K562 (cell line): Measurements from ENCODE around the gene PSMC3IP. TPM values are rescaled to one million over a fixed set of nuclear protein-coding genes. Genes with fewer than 3 reads are reported as not detected.

Experiments used
- CBX3 ChIP-seq, 2 experiments: IDR thresholded peaks; 1 replicate in 1 of 2; 2 replicates in 1 of 2; pipeline ENCODE4 v1.6.1; 2012; ENCODE audit warnings: inconsistent platforms in 2 of 2, low read length in 2 of 2, borderline replicate concordance in 1 of 2, control low read depth in 1 of 2
- DPF2 ChIP-seq: fragments of 450-650 bp; IDR thresholded peaks from 2 replicates; pipeline ENCODE4 v1.6.1; 2016
- FOXJ2 ChIP-seq: fragments of 200-800 bp; sonication (Bioruptor generic); IDR thresholded peaks from 2 replicates; pipeline ENCODE4 v1.6.1; 2016; ENCODE audit warnings: missing genetic modification characterization, missing compliant biosample characterization
- MTF1 ChIP-seq: fragments of 250-450 bp; sonication (Bioruptor Pico); IDR thresholded peaks from 2 replicates; pipeline ENCODE4 v1.9.0; 2021; ENCODE audit warnings: moderate library complexity, mild to moderate bottlenecking, inconsistent platforms, borderline replicate concordance
- NFIX ChIP-seq: fragments of 250-450 bp; sonication (Bioruptor Pico); IDR thresholded peaks from 2 replicates; pipeline ENCODE4 v1.4.0; 2020; ENCODE audit warnings: low read depth, mild to moderate bottlenecking, moderate library complexity
- NONO ChIP-seq, 2 experiments: fragments of 200-400 bp in 1 of 2; fragments of 450-650 bp in 1 of 2; formaldehyde crosslinking in 1 of 2; IDR thresholded peaks; 2 replicates each; pipeline ENCODE4 v1.6.1; 2017; ENCODE audit warnings: low read depth in 2 of 2, mild to moderate bottlenecking in 2 of 2, moderate library complexity in 2 of 2, low read length in 1 of 2
- POLR2AphosphoS5 ChIP-seq: IDR thresholded peaks from 2 replicates; pipeline ENCODE4 v1.6.1; 2011; ENCODE audit warnings: mild to moderate bottlenecking, low read depth, low read length, moderate library complexity; ENCODE audit not compliant: control insufficient read depth, insufficient read depth
- POLR2G ChIP-seq: fragments of 200-400 bp; formaldehyde crosslinking; IDR thresholded peaks from 2 replicates; pipeline ENCODE4 v1.6.1; 2017; ENCODE audit warnings: low read depth, mild to moderate bottlenecking, antibody characterized with exemption, low read length, moderate library complexity
- TCF7L2 ChIP-seq: fragments of 150-350 bp; IDR thresholded peaks from 2 replicates; pipeline ENCODE4 v1.6.1; 2016; ENCODE audit warnings: low read depth, mild to moderate bottlenecking, low read length, moderate library complexity
- U2AF1 ChIP-seq: fragments of 200-400 bp; formaldehyde crosslinking; optimal IDR thresholded peaks from 2 replicates; pipeline ENCODE3; 2017; ENCODE audit warnings: mild to moderate bottlenecking, low read depth, low read length, moderate library complexity
- XRCC5 ChIP-seq: fragments of 200-400 bp; formaldehyde crosslinking; IDR thresholded peaks from 2 replicates; pipeline ENCODE4 v1.6.1; 2017; ENCODE audit warnings: low read depth, mild to moderate bottlenecking, low read length
- ZNF121 ChIP-seq: sonication (generic); formaldehyde crosslinking; conservative IDR thresholded peaks from 2 replicates; pipeline ENCODE4 v1.8.0; 2022; ENCODE audit warnings: missing genetic modification reagents
- ZNF217 ChIP-seq: sonication (generic); formaldehyde crosslinking; IDR thresholded peaks from 2 replicates; pipeline ENCODE4 v1.8.0; 2022; ENCODE audit warnings: mild to moderate bottlenecking, missing genetic modification reagents
- ZNF3 ChIP-seq: fragments of 250-450 bp; sonication (Bioruptor Pico); IDR thresholded peaks from 2 replicates; pipeline ENCODE4 v1.5.0; 2021; ENCODE audit warnings: mild to moderate bottlenecking, moderate library complexity
- ZNF324 ChIP-seq: fragments of 250-450 bp; sonication (Bioruptor Pico); IDR thresholded peaks from 2 replicates; pipeline ENCODE4 v1.4.0; 2020; ENCODE audit warnings: mild to moderate bottlenecking
- ZNF431 ChIP-seq: sonication (generic); formaldehyde crosslinking; IDR thresholded peaks from 2 replicates; pipeline ENCODE4 v1.8.0; 2022; ENCODE audit warnings: mild to moderate bottlenecking, missing genetic modification reagents
- polyA plus RNA-seq, 8 experiments: library from polyadenylated mRNA; depleted of rRNA in 4 of 8; stranded (reverse) in 5 of 8; unstranded in 3 of 8; fragments of >200 nt; fragmentation: Nextera tagmentation in 2 of 8; fragmentation: Illumina TruSeq in 1 of 8; extraction: Ambion mirVana in 2 of 8; extraction: Trizol in 1 of 8; gene quantifications; 2 replicates each; pipeline versions ENCODE4 v1.2.1 to v1.2.3, GENCODE V29; 2011 to 2014; ENCODE audit warnings: inconsistent platforms in 1 of 8, missing spikeins in 1 of 8
- total RNA-seq, 7 experiments: library from RNA; depleted of rRNA in 6 of 7; stranded (reverse); fragments of >200 nt in 6 of 7; fragmentation: Illumina TruSeq in 2 of 7; extraction: Trizol in 2 of 7; gene quantifications; 2 replicates each; pipeline versions ENCODE4 v1.2.1 to v1.2.3, GENCODE V29; 2011 to 2021; ENCODE audit warnings: low replicate concordance in 1 of 7
- TF ChIP-seq, protein P1 (sequence below): fragments of 450-650 bp; formaldehyde crosslinking; conservative IDR thresholded peaks from 2 replicates; pipeline ENCODE4 v1.4.0; 2022; ENCODE audit warnings: mild to moderate bottlenecking, missing genetic modification characterization
- TF ChIP-seq, protein P2 (sequence below), 2 experiments: fragments of 450-650 bp in 1 of 2; sonication (generic) in 1 of 2; formaldehyde crosslinking; conservative IDR thresholded peaks; 2 replicates each; pipeline versions ENCODE4 v1.4.0 to v1.8.1; 2020 to 2022; ENCODE audit warnings: mild to moderate bottlenecking in 1 of 2, missing genetic modification reagents in 1 of 2
- TF ChIP-seq, protein P3 (sequence below): fragments of 250-450 bp; sonication (Bioruptor Pico); IDR thresholded peaks from 2 replicates; pipeline ENCODE4 v1.5.0; 2021
- TF ChIP-seq, protein P4 (sequence below): fragments of 250-450 bp; sonication (Bioruptor Pico); IDR thresholded peaks from 2 replicates; pipeline ENCODE4 v1.4.0; 2020; ENCODE audit warnings: mild to moderate bottlenecking, moderate library complexity

The PSMC3IP gene
- total and polyA plus RNA-seq, 9 of the 15 experiments (the other 6 are each of a cell fraction or from before 2014, with no cell fraction given) = 13.8 to 65.6 (median 32.8) TPM

DNA sequence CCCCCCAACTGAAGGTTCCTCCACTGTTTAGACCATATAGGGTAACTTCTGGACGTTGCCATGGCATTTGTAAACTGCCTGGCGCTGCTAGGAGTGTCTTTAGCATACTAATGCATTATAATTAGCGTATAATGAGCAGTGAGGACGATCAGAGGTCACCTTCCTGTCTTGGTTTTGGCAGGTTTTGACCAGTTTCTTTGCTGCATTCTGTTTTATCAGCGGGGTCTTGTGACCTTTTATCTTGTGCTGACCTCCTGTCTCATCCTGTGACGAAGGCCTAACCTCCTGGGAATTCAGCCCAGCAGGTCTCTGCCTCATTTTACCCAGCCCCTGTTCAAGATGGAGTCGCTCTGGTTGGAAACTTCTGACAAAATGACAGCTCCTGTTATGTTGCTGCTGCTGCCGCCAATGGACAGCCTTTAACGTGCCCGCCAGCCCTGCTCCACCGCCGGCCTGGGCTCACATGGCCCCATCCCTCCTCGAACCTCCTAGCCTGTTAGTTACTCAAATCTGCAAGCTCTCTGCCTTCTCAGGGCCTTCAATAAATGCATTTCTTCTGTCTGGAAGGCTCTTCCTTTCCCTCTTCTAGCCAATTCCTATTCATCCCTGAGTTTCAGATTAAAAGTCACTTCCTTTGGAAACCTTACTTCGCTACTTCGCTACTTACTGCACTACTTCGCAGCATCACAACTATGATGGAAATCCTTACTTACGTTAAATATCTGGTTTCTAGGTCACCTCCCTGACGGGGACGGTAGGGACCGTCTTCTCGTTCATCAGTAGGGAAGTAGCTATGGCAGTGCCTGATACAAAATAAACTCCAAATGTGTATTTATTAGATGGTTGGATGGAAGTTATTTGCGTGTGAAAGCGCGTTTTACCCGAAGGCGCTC, 42.1 kb downstream of the PSMC3IP start (continued):
- TF ChIP-seq, protein P1, sequence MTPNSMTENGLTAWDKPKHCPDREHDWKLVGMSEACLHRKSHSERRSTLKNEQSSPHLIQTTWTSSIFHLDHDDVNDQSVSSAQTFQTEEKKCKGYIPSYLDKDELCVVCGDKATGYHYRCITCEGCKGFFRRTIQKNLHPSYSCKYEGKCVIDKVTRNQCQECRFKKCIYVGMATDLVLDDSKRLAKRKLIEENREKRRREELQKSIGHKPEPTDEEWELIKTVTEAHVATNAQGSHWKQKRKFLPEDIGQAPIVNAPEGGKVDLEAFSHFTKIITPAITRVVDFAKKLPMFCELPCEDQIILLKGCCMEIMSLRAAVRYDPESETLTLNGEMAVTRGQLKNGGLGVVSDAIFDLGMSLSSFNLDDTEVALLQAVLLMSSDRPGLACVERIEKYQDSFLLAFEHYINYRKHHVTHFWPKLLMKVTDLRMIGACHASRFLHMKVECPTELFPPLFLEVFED = no peak; the same call in 1 of the 2 replicates
- TF ChIP-seq NFIX (CRISPR knock-in tag) = no peak
- no peak for TF ChIP-seq POLR2AphosphoS5
- TF ChIP-seq POLR2G = no peak
- no peak for TF ChIP-seq ZNF217 (CRISPR knock-in tag)
- no peak for TF ChIP-seq ZNF121 (CRISPR knock-in tag)
- no peak for TF ChIP-seq U2AF1
- TF ChIP-seq ZNF324 = peak; percentile 77
- TF ChIP-seq ZNF431 (CRISPR knock-in tag) = no peak
- TF ChIP-seq, protein P2, sequence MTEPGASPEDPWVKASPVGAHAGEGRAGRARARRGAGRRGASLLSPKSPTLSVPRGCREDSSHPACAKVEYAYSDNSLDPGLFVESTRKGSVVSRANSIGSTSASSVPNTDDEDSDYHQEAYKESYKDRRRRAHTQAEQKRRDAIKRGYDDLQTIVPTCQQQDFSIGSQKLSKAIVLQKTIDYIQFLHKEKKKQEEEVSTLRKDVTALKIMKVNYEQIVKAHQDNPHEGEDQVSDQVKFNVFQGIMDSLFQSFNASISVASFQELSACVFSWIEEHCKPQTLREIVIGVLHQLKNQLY (CRISPR knock-in tag; conservative IDR thresholded peaks at IDR 0.05) = no peak
- TF ChIP-seq TCF7L2 = no peak
- TF ChIP-seq NONO (IDR thresholded peaks at IDR 0.05; ENCODE audit: low read depth in 2 of 2, low read length in 1 of 2) = no peak
- TF ChIP-seq, protein P3, sequence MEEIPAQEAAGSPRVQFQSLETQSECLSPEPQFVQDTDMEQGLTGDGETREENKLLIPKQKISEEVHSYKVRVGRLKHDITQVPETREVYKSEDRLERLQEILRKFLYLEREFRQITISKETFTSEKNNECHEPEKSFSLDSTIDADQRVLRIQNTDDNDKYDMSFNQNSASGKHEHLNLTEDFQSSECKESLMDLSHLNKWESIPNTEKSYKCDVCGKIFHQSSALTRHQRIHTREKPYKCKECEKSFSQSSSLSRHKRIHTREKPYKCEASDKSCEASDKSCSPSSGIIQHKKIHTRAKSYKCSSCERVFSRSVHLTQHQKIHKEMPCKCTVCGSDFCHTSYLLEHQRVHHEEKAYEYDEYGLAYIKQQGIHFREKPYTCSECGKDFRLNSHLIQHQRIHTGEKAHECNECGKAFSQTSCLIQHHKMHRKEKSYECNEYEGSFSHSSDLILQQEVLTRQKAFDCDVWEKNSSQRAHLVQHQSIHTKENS (CRISPR knock-in tag) = peak; percentile 46; the same call in 1 of the 2 replicates
- peak; percentile 93 for TF ChIP-seq MTF1 (CRISPR knock-in tag)
- peak; percentile 47; the same call in 1 of the 2 replicates for TF ChIP-seq DPF2
- no peak for TF ChIP-seq CBX3 (IDR thresholded peaks at IDR 0.05; ENCODE audit: borderline replicate concordance in 1 of 2, low read length in 2 of 2)
- TF ChIP-seq FOXJ2 (tag) = no peak
- TF ChIP-seq, protein P4, sequence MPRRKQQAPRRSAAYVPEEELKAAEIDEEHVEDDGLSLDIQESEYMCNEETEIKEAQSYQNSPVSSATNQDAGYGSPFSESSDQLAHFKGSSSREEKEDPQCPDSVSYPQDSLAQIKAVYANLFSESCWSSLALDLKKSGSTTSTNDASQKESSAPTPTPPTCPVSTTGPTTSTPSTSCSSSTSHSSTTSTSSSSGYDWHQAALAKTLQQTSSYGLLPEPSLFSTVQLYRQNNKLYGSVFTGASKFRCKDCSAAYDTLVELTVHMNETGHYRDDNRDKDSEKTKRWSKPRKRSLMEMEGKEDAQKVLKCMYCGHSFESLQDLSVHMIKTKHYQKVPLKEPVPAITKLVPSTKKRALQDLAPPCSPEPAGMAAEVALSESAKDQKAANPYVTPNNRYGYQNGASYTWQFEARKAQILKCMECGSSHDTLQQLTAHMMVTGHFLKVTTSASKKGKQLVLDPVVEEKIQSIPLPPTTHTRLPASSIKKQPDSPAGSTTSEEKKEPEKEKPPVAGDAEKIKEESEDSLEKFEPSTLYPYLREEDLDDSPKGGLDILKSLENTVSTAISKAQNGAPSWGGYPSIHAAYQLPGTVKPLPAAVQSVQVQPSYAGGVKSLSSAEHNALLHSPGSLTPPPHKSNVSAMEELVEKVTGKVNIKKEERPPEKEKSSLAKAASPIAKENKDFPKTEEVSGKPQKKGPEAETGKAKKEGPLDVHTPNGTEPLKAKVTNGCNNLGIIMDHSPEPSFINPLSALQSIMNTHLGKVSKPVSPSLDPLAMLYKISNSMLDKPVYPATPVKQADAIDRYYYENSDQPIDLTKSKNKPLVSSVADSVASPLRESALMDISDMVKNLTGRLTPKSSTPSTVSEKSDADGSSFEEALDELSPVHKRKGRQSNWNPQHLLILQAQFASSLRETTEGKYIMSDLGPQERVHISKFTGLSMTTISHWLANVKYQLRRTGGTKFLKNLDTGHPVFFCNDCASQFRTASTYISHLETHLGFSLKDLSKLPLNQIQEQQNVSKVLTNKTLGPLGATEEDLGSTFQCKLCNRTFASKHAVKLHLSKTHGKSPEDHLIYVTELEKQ (CRISPR knock-in tag) = peak; percentile 96
- TF ChIP-seq ZNF3 (CRISPR knock-in tag) = 0 out of 2 replicates have a peak, but pooled peaks have one; percentile 47
- no peak for TF ChIP-seq XRCC5
